Transverse colon (tissue), 4 donors: ENCODE measurements around the gene NEMP2. TPM values are rescaled to one million over a fixed set of nuclear protein-coding genes. Genes with fewer than 3 reads are reported as not detected.

Experiments
- DNase-seq: peaks from one replicate; pipeline ENCODE4 v3.0.0-alpha.2; 2019
- H3K27ac ChIP-seq, 4 donors: fragments of 200-600 bp; sonication (generic); 2 replicates each; pipeline ENCODE4 v1.5.1; 2016 to 2018; ENCODE audit warnings: inconsistent platforms in 4 of 4
- H3K27me3 ChIP-seq: fragments of 200-600 bp; sonication (generic); 2 replicates; pipeline ENCODE4 v1.5.1; 2017; ENCODE audit warnings: inconsistent platforms
- H3K36me3 ChIP-seq, 4 donors: fragments of 200-600 bp; sonication (generic); 2 replicates each; pipeline ENCODE4 v1.5.1; 2017 to 2019; ENCODE audit warnings: inconsistent platforms in 4 of 4
- H3K4me1 ChIP-seq, 4 donors: fragments of 200-600 bp; sonication (generic); 2 replicates each; pipeline ENCODE4 v1.5.1; 2017 to 2020; ENCODE audit warnings: inconsistent platforms in 4 of 4
- H3K4me3 ChIP-seq, 4 donors: fragments of 200-600 bp; sonication (generic); 1 replicate in 1 of 4; 2 replicates in 3 of 4; pipeline versions ENCODE4 v1.5.1 to v1.6.1; 2017 to 2019; ENCODE audit warnings: inconsistent platforms in 4 of 4
- H3K9me3 ChIP-seq, 2 donors: fragments of 200-600 bp; sonication (generic); 2 replicates each; pipeline ENCODE4 v1.5.1; 2017 to 2019; ENCODE audit warnings: inconsistent platforms in 2 of 2
- EP300 ChIP-seq: sonication (generic); formaldehyde crosslinking; IDR thresholded peaks from one replicate; pipeline ENCODE4 v1.6.1; 2017; ENCODE audit warnings: antibody characterized with exemption, low read depth
- POLR2A ChIP-seq: fragments of 450-650 bp; IDR thresholded peaks from one replicate; pipeline ENCODE4 v1.6.1; 2016; ENCODE audit warnings: antibody characterized with exemption, mild to moderate bottlenecking, moderate library complexity
- POLR2AphosphoS5 ChIP-seq, 3 donors: sonication (generic); formaldehyde crosslinking; IDR thresholded peaks; one replicate each; pipeline ENCODE4 v1.6.1; 2016; ENCODE audit warnings: antibody characterized with exemption in 3 of 3
- WGBS, 2 donors: methylation state at CpG; one replicate each; pipeline ENCODE4 v1.1.5; 2018; ENCODE audit warnings: low coverage in 1 of 2; 5-methylcytosine and 5-hydroxymethylcytosine counted together
- in situ Hi-C, 4 donors: fragments of 200-750 bp; cut with MboI; loops; one replicate each; pipeline versions ENCODE4 v1.15.0 to v1.15.1; 2017; ENCODE audit warnings: low sequenced_read_pairs in 3 of 4, low pct_ligation_motif_present in 1 of 4, low pct_unique_long_range_greater_than_20kb in 1 of 4
- intact Hi-C: fragments of 100-400 bp; cut with DNase I; formaldehyde crosslinking; loops from one replicate; pipeline ENCODE4 v1.15.1; 2023; ENCODE audit warnings: low total_unique reads
- total RNA-seq, 4 donors: library from RNA; depleted of rRNA; stranded (reverse); fragments of >200 nt; gene quantifications; one replicate each; pipeline ENCODE4 v1.1.0, GENCODE V29; 2016
- TF ChIP-seq, protein P1 (sequence below), 5 experiments: fragments of 200-600 bp in 3 of 5; fragments of 450-650 bp in 2 of 5; sonication (generic) in 3 of 5; IDR thresholded peaks; 1 replicate in 2 of 5; 2 replicates in 3 of 5; pipeline ENCODE4 v1.5.1; 2016 to 2017; ENCODE audit warnings: antibody characterized with exemption in 5 of 5, inconsistent platforms in 3 of 5, mild to moderate bottlenecking in 2 of 5, moderate library complexity in 1 of 5

The NEMP2 gene
- total RNA-seq, 4 donors from 2014 or later = 0.20 to 2.4 (median 1.6) TPM; not detected in 1

DNA sequence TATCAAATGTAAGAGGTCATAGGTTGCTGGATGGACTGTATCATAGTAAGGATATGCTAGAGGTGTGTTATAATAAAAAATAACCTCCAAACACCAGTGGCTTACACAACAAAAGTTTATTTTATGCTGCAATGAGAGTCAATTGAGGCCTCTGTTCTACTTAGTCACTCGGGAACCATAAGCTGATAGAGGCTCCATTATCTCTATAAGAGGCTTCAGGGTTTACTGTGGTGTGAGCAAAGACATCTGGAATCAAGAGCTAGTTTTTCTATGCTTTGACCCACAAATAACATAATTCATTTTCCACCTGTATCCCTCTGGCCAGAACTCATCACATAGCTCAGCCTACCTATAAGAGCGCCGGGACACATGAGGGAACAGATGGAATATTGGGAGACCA, 47.5 kb upstream of the NEMP2 start:
- intact Hi-C loops = no loop called here
- Histone ChIP-seq H3K4me3 (no peak overlapping the region), H3K36me3 (no peaks in the 10 kb centered on the region), H3K27me3 (no peaks in the 10 kb centered on the region), H3K4me1 (peaks cover 5 to 38% (median 13%) of the 10 kb centered on the region in 4 donors), H3K27ac (peak overlapping the region in 1 of 4 donors; percentile 37), H3K9me3 (no peaks in the 10 kb centered on the region)
- DNase-seq = no peak
- no peak for TF ChIP-seq POLR2A
- WGBS, 2 donors = 83 to 94% methylated on average over 3 of the region's 3 CpGs
- in situ Hi-C loops = no loop called here

DNA sequence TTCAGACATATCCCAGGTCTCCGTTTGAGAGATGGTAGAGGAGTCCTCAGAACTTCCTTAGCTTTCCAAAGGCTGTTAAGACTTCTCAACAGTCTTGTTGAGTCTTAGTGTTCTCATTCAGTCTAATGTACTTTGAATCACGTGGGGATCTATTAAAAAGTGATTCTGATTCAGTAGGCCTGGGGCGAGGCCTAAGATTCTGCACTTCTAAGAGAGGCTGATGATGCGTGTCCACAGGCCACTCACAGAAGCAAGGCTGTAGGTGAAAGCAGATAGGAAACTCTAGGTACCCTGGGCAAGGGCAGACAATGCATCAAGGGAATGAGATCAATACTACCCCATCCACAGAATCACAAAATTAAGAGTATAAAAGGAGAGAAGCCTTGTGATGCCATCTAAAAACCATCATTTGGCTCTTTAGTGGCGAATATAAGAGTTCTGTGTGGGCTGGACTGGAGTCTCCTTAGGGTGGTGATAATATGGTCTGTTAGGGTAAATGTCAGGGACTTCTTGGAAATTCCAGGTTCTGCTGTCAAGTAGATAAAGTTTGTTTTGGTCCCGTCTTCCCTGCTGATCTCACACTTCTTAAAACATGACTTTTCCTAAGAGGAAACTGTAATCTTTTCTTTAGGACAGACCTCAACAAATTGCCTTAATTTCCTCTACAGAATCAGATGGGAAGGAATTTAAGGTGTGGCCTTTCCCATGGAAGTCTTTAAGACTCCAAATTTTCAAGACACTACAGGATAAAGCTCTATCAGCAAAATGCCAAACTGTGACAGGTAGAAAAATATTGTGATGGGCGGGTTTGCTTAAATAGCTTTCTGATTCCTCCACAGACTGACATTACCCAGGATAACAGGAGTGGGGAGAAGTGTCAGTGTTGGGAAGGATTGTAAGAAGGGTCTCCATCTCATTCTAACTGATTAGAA, 45.7 kb upstream of the NEMP2 start:
- intact Hi-C loops = loop anchor here (5.0 kb wide), 1 partner anchor 47 kb away; no protein-coding TSS in a partner anchor
- DNase-seq = no peak
- Histone ChIP-seq H3K9me3 (no peaks in the 10 kb centered on the region), H3K4me1 (peaks cover 5 to 57% (median 23%) of the 10 kb centered on the region in 4 donors), H3K36me3 (no peaks in the 10 kb centered on the region), H3K4me3 (no peak overlapping the region), H3K27ac (peak overlapping the region in 3 of 4 donors; percentile 77 to 85 (median 81)), H3K27me3 (no peaks in the 10 kb centered on the region)
- in situ Hi-C loops = no loop called here
- no peak for TF ChIP-seq EP300
- TF ChIP-seq, protein P1, sequence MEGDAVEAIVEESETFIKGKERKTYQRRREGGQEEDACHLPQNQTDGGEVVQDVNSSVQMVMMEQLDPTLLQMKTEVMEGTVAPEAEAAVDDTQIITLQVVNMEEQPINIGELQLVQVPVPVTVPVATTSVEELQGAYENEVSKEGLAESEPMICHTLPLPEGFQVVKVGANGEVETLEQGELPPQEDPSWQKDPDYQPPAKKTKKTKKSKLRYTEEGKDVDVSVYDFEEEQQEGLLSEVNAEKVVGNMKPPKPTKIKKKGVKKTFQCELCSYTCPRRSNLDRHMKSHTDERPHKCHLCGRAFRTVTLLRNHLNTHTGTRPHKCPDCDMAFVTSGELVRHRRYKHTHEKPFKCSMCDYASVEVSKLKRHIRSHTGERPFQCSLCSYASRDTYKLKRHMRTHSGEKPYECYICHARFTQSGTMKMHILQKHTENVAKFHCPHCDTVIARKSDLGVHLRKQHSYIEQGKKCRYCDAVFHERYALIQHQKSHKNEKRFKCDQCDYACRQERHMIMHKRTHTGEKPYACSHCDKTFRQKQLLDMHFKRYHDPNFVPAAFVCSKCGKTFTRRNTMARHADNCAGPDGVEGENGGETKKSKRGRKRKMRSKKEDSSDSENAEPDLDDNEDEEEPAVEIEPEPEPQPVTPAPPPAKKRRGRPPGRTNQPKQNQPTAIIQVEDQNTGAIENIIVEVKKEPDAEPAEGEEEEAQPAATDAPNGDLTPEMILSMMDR (IDR thresholded peaks at IDR 0.05) = no peak
- no peak for TF ChIP-seq POLR2A
- no peak for TF ChIP-seq POLR2AphosphoS5 (IDR thresholded peaks at IDR 0.05)
- 89 to 91% methylated on average over 4 to 7 of the region's 7 CpGs for WGBS, 2 donors

DNA sequence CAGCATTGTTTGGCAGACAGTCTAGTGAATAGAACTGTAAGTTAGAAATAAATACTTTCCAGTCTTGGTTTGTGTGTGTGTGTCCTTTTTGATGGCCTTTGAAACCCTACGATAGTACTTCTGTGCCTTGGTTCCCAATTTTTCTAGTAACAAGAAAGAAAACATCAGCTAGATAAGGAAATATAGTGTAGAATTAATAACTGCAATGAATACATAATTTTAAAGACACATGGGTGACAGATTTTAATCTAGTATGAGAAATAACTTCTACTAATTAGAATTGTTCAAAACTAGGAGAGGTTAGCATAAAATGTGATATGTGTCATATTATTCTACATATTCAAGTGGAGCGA, 44.5 kb upstream of the NEMP2 start:
- in situ Hi-C loops = no loop called here
- no peak overlapping the region for H3K4me3 ChIP-seq
- H3K4me1 ChIP-seq = peaks cover 5 to 57% (median 23%) of the 10 kb centered on the region in 4 donors
- peak overlapping the region; percentile 77 to 85 (median 80) for H3K27ac ChIP-seq
- intact Hi-C loops = loop anchor here (5.0 kb wide), 1 partner anchor 48 kb away; no protein-coding TSS in a partner anchor
- WGBS, 2 donors = 56 to 64% methylated on average over 2 of the region's 2 CpGs
- H3K36me3 ChIP-seq = no peaks in the 10 kb centered on the region
- TF ChIP-seq POLR2AphosphoS5 (IDR thresholded peaks at IDR 0.05) = no peak
- TF ChIP-seq, protein P1 (IDR thresholded peaks at IDR 0.05) = no peak
- TF ChIP-seq POLR2A = no peak
- no peak for TF ChIP-seq EP300
- H3K27me3 ChIP-seq = no peaks in the 10 kb centered on the region
- no peaks in the 10 kb centered on the region for H3K9me3 ChIP-seq
- DNase-seq = no peak

DNA sequence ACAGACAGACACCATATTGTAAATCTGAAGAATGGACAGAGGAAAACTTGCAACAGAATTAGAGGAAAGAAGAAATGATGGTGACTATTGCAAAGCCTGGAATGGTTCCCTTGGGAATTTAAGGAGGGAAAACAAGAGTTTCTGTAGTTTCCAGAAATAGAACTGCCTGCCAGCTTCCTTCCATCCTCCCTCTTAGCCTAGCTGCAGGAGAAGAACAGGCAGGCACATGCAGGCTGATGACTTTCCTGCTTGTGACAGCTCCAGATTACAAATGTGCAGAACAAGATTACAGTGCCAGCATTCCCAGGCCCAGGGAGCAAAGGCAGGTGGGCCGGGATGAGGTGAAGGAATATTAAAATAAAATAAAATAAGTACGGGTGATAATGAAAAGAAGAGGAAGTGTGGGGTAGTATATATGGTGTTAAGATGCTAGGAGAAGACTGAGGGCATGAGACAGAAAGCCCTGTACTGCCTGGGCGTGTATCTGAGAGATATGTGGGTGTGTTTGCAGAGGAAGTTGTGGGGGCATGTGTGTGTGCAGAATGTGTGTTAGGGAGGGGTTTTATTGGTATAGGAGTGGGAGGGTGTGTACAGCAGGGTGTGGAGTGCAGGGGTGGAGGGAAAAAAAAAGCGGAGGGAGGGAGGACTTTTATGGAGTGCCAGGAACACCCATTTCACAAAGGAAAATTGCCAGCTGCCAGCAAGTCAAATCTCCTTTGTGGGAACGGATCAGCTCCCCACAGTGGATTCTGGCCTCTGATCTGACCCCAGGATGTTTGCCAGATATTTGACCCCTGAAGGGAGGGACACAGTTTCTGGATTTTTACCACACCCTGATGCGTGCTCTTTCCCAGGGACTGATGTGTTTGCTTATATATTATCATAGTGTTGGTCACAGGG, 43.9 kb upstream of the NEMP2 start:
- Histone ChIP-seq H3K4me3 (no peak overlapping the region), H3K27me3 (no peaks in the 10 kb centered on the region), H3K36me3 (no peaks in the 10 kb centered on the region), H3K9me3 (no peaks in the 10 kb centered on the region), H3K4me1 (peaks cover 5 to 57% (median 23%) of the 10 kb centered on the region in 4 donors), H3K27ac (peak overlapping the region; percentile 77 to 85 (median 80))
- TF ChIP-seq, protein P1 (IDR thresholded peaks at IDR 0.05) = no peak
- TF ChIP-seq POLR2AphosphoS5 (IDR thresholded peaks at IDR 0.05) (peak in 2 of 3 donors; percentile 41 to 66), POLR2A (peak; percentile 37), EP300 (peak; percentile 50)
- peak; percentile 75 for DNase-seq
- in situ Hi-C loops (no loop called here), intact Hi-C loops (loop anchor here (5.0 kb wide), 1 partner anchor 49 kb away; no protein-coding TSS in a partner anchor)
- WGBS, 2 donors = 13 to 19% methylated on average over 3 to 6 of the region's 6 CpGs
